ENCODE measurements around the gene BNIPL.

BNIPL gene, protein sequence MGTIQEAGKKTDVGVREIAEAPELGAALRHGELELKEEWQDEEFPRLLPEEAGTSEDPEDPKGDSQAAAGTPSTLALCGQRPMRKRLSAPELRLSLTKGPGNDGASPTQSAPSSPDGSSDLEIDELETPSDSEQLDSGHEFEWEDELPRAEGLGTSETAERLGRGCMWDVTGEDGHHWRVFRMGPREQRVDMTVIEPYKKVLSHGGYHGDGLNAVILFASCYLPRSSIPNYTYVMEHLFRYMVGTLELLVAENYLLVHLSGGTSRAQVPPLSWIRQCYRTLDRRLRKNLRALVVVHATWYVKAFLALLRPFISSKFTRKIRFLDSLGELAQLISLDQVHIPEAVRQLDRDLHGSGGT

DNA sequence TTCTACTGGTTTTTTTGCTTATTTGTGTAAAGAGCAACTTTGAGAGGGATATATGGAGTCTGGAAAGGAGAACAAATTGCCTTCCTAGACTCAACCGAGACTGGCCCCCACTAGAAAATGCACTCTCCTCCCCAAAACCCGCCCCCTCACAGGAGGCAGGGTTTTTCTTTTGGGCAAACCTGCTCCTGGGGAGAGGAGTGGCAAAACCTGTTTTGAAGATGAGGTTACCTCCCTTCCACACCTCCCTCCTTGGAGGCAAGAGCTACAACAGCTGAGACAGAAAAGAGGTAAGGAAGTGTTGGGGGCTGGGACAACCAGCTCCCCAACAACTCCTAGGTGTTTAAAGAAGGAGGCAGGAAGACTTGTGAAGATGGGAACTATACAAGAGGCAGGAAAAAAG is at the start of gene BNIPL:
TSS of gene BNIPL (plus strand) at position 231 of the 400 bp plus-strand sequence. CDS start at position 371, 140 bp downstream.
- DNase-seq (ENCODE audit: low spot score) = no peak
- no peak for FAIRE-seq

- FAIRE-seq (no peak), DNase-seq (ENCODE audit: low spot score) (no peak)
Measured at GRCh38 chr1:150987924-150988323, 48.5 kb upstream of the BNIPL start.

DNA sequence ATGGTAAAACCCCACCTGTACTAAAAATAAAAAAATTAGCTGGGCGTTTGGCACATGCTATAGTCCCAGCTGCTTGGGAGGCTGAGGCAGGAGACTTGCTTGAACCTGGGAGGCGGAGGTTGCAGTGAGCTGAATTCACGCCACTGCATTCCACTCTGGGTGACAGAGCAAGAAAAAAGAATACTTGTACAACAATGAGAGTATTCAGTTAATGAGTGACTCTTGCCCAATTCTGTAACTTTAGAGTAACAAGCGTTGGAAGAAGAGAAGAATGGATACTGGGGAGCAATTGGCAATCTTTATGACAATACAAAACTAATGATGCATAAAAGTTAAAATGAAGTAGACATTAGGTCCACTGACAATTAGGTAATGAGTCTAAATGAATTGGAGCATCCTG is 43.8 kb upstream of the BNIPL start:
- DNase-seq (ENCODE audit: low spot score) (no peak), FAIRE-seq (no peak)

- DNase-seq (ENCODE audit: low spot score) (no peak), FAIRE-seq (no peak)
Measured at GRCh38 chr1:150994248-150994647, 42.1 kb upstream of the BNIPL start.

DNA sequence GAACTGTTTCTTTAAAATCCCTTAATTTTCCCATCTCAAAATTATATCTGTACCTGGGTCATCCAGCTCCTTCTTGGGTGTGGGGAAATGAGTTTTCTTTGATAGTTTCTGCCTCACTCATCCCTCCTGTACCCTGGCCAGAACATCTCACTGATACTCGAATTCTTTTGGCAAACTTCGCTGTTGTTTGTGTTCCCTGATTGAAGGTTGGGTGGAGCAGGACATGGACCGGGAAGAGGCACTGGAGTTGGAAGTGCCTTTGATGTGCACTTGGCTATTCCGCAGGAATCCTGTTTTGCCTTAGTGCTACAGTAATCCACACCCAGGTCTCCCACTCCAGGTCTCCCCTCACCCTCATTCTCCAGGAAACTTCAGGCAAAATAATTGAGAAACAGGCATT is 40.9 kb upstream of the BNIPL start:
- DNase-seq (ENCODE audit: low spot score) (no peak), FAIRE-seq (no peak)

GRCh38 chr1:150995896-150996295 is 40.5 kb upstream of the BNIPL start:
- no peak for DNase-seq (ENCODE audit: low spot score)
- no peak for FAIRE-seq

DNA sequence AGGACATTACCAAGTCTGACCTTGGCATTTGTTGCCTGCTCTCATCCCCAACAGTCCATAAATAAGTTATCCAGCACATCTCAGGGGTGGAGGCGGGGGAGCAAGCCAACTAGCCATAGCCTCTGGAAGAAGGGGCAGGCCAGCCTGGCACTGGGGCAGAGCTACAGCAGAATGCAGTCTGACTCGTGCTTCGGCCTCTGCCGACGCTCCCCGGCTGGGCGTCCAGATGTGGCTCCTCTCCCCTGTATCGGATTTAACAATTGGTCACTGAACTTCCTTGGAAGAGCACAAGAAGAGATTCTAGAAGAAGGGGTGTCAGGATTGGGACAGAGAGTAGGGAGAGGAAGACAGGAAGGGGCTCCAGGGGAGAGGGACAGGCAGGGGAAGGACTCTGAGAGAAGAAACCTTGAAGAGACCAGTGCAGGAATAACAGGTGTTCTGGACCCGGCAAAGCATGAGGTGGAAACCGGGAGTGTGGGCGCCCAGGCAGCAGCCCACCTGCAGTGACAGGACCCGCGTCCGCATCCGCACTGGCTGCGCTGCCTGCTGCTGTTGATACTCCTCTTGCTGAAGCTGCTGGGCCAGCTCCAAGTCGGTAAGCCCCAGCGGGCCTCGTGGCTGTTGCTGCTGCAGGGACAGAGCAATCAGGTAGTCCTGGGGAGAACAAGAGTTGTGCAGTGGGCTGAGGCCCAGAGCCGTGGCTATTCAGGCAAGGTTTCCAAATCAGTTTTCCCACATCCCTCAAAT is 39.1 kb upstream of the BNIPL start:
- FAIRE-seq (no peak), DNase-seq (ENCODE audit: low spot score) (no peak)

DNA sequence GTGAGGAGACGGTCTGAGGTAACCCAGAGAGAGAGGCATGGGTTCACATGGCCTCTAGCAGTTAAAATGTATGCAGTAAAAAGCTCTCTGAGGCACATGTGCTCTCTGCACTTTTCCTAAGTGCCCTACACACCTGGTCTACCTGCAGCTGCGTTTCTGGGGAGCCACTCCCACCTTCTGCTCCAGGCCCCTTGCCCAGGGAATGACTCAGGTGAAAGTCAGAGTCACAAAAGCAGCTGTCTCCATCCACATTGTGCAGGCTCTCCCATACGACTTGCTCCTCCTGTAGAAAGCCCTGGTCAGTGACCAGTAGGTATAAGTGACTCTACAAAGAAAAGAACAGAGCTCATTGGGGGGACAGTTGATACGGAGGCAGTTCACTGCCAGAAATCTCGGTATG is 38.4 kb upstream of the BNIPL start:
- DNase-seq (ENCODE audit: low spot score) (no peak), FAIRE-seq (no peak)

GRCh38 chr1:150999051-150999674 is 37.2 kb upstream of the BNIPL start:
- DNase-seq (ENCODE audit: low spot score) = peak; percentile 64
- FAIRE-seq = no peak

GRCh38 chr1:150999926-151000325 is 36.5 kb upstream of the BNIPL start:
- no peak for DNase-seq (ENCODE audit: low spot score)
- FAIRE-seq = no peak

GRCh38 chr1:151000408-151000807 is 36.0 kb upstream of the BNIPL start:
- DNase-seq (ENCODE audit: low spot score) = no peak
- no peak for FAIRE-seq

DNA sequence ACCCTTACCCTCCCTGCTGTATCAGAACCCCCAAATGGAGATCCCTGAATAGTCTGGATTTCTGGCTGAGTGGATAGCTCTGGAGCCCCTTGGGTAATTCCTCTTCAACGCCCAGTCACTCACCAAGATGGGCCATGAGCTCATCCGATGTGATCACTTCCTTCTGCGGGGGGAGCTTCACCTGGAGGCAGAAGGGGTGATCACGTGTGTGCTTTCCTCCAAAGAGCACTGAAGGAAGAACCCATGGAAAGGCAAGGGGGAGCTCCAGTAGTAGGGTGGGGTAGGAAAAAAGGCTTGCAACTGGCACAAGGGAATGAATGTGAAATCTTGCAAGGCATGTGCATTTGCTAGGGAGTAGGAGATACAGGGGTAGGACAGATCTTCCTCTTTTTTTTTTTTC is 34.8 kb upstream of the BNIPL start:
- FAIRE-seq (no peak), DNase-seq (ENCODE audit: low spot score) (peak; percentile 37)

GRCh38 chr1:151002051-151002450 is 34.3 kb upstream of the BNIPL start:
- FAIRE-seq = no peak

GRCh38 chr1:151002611-151003010 is 33.8 kb upstream of the BNIPL start:
- DNase-seq (ENCODE audit: low spot score) = no peak
- no peak for FAIRE-seq

More at GRCh38 chr1:151002051-151002450, 34.3 kb upstream of the BNIPL start:
- DNase-seq (ENCODE audit: low spot score) = no peak

- no peak for DNase-seq (ENCODE audit: low spot score)
Measured at GRCh38 chr1:151003180-151003579, 33.2 kb upstream of the BNIPL start.

GRCh38 chr1:151005729-151006319 is 30.6 kb upstream of the BNIPL start:
- FAIRE-seq = no peak

More at GRCh38 chr1:151003180-151003579, 33.2 kb upstream of the BNIPL start:
- no peak for FAIRE-seq

GRCh38 chr1:151006327-151007052 is 29.9 kb upstream of the BNIPL start, which contains the start of gene MINDY1:
MINDY1 (minus strand) TSS chr1:151006902; CDS start chr1:151002617, 4,285 bp downstream.
- no peak for FAIRE-seq
- peak; percentile 86 for DNase-seq (ENCODE audit: low spot score)

More at GRCh38 chr1:151005729-151006319, 30.6 kb upstream of the BNIPL start:
- DNase-seq (ENCODE audit: low spot score) = no peak

- DNase-seq (ENCODE audit: low spot score) = no peak
- no peak for FAIRE-seq
Measured at GRCh38 chr1:151007853-151008243, 28.5 kb upstream of the BNIPL start.

- FAIRE-seq (no peak), DNase-seq (ENCODE audit: low spot score) (peak; percentile 99)
Measured at GRCh38 chr1:151008244-151009205, 27.9 kb upstream of the BNIPL start, which contains the start of gene PRUNE1. PRUNE1 (plus strand) TSS chr1:151008449; CDS start chr1:151008633, 184 bp downstream.

DNA sequence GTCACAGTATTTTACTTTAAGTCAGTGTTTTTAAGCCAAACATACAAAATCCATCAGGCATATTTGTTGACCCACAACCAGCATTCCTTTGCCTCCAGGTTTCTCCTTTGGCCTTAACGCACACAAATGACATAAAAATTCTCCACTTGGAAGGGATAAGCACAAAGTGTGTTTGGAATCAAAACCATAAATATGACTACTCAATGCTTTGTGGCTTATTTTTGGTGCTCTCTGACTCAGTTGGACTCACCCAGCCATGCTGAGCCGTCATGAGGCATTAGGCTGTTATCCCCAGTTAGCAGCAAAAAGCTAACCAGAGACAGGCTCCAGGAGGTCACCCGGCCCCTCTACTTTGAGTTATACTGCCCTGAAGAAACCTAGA is 27.2 kb upstream of the BNIPL start:
- DNase-seq (ENCODE audit: low spot score) = no peak
- no peak for FAIRE-seq

All from urothelium cell line (cell line).